Measurements from ENCODE around the gene PTGS1. TPM values are rescaled to one million over a fixed set of nuclear protein-coding genes. Genes with fewer than 3 reads are reported as not detected.
A peak's percentile ranks its signal among the peaks of the same experiment; 100 is the strongest.

The PTGS1 gene
- total RNA-seq, 1 donor, result 10.4 TPM

DNA sequence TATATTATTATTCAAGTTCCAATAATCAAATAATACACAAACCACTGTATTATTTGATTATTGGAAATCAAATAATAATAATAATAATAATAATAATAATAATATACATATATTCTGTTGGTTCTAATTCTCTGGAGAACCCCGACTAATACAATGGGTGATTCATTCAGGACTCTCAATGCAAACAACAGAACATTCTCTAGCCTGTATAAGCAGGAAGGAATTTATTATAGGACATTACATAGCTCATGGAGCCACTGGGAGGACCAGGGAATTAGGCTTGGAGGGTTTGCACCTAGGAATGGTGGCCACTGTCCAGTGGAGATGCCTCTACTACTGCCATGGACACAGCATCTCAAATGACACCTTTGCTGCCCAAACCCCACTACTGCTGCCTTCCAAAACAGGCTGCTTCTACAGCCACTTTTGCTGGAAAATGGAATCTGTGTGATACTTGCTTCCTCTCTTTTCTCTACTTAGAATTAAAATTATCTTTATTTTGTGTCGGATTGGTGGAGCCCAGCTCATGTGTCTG lies 25.9 kb downstream of the PTGS1 start:
- H3K4me3 ChIP-seq (ENCODE audit: low read depth, low read length), result no peak overlapping the region
- DNase-seq (ENCODE audit: low read depth), result no peak
- TF ChIP-seq, protein P1, sequence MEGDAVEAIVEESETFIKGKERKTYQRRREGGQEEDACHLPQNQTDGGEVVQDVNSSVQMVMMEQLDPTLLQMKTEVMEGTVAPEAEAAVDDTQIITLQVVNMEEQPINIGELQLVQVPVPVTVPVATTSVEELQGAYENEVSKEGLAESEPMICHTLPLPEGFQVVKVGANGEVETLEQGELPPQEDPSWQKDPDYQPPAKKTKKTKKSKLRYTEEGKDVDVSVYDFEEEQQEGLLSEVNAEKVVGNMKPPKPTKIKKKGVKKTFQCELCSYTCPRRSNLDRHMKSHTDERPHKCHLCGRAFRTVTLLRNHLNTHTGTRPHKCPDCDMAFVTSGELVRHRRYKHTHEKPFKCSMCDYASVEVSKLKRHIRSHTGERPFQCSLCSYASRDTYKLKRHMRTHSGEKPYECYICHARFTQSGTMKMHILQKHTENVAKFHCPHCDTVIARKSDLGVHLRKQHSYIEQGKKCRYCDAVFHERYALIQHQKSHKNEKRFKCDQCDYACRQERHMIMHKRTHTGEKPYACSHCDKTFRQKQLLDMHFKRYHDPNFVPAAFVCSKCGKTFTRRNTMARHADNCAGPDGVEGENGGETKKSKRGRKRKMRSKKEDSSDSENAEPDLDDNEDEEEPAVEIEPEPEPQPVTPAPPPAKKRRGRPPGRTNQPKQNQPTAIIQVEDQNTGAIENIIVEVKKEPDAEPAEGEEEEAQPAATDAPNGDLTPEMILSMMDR (IDR thresholded peaks at IDR 0.05; ENCODE audit: insufficient read depth, low read depth, low read length), result no peak

DNA sequence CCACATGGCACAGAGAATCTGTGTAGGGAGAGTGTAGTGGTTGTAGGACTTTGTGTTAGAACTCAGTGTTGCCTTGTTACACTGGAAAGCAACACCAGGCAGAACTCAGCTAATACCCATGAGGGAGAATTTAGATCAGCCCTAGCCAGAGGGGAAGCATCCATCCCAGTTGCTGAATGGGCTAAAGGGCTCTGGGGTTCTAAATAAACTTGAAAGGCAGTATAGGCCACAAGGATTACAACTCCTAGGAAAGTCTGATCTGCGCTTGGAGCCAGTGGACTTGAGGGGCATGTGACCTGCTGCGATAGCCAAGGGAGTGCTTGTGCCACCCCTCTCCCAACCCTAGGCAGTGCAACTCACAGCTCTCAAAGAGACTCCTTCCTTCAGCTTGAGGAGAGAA lies 26.9 kb downstream of the PTGS1 start:
- TF ChIP-seq, protein P1 (IDR thresholded peaks at IDR 0.05; ENCODE audit: insufficient read depth, low read depth, low read length), result no peak
- H3K4me3 ChIP-seq (ENCODE audit: low read depth, low read length), result no peak overlapping the region
- DNase-seq (ENCODE audit: low read depth), result no peak

DNA sequence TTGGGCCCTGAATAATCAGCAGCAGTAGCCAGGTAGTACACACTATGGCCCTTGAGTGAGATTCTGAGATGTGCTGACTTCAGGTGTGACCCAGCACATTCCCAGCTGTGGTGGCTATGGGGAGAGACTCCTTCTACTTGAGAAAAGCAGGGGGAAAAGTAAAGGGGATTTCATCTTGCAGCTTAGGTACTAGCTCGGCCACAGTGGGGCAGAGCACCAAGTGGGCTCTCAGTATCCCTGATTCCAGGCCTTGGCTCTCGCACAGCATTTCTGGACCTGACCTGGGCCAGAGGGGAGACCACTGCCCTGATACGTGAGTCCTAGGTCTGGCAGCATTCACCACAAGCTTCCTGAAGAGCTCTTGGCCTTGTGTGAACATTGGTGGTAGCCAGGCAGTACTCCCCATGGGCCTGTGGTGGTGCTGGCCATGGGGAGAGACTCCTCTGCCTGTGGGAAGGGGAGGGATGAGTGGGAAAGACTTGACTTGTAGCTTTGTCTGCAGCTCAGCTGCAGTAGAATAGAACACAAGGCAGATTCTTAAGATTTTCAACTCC lies 27.6 kb downstream of the PTGS1 start:
- TF ChIP-seq, protein P1 (IDR thresholded peaks at IDR 0.05; ENCODE audit: insufficient read depth, low read depth, low read length), result no peak
- DNase-seq (ENCODE audit: low read depth), result no peak
- no peak overlapping the region for H3K4me3 ChIP-seq (ENCODE audit: low read depth, low read length)

DNA sequence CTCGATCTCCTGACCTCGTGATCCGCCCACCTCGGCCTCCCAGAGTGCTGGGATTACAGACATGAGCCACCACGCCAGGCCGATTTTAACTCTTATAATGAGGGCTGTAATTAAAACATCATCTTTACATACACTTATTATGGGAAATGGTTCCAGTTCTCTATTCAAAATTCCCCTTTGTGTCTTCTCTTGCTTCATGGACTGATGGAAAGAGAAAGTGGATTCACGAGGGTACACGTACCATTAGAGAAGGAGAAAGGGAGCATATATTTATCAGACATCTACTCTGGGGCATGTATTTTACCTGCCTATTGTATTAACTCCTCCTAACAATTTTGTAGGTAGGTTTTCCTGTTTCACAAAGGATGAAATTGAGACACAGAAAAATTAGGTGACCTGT lies 31.1 kb downstream of the PTGS1 start:
- no peak for DNase-seq (ENCODE audit: low read depth)

DNA sequence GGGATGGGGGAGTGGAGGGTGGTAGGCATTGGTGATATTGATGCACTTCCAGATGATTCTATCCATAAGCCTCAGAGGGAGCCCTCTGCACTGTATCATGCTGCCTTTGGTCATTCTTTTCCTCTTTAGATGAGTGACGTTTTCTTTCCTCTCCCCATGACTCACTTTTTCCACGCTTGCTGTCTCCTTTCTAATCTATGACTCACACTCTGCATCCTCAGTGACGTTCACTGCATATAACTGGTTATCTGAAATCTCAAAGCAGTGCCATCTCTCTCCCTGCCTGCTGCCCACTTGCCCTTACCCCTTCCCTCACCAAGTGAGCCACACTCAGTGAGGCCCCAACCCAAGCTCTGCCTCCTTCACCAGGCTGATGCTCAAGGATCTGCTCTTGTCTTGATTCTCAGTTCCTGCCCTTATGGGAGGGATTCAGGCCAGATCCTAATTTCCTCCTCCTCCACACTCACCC lies 31.6 kb downstream of the PTGS1 start:
- H3K4me3 ChIP-seq (ENCODE audit: low read depth, low read length), result no peak overlapping the region
- peak; percentile 95 for DNase-seq (ENCODE audit: low read depth)
- TF ChIP-seq, protein P1 (IDR thresholded peaks at IDR 0.05; ENCODE audit: insufficient read depth, low read depth, low read length), result no peak

More for the DNA sequence above, 31.1 kb downstream of the PTGS1 start:
- TF ChIP-seq, protein P1 (IDR thresholded peaks at IDR 0.05; ENCODE audit: insufficient read depth, low read depth, low read length), result no peak
- H3K4me3 ChIP-seq (ENCODE audit: low read depth, low read length), result no peak overlapping the region

DNA sequence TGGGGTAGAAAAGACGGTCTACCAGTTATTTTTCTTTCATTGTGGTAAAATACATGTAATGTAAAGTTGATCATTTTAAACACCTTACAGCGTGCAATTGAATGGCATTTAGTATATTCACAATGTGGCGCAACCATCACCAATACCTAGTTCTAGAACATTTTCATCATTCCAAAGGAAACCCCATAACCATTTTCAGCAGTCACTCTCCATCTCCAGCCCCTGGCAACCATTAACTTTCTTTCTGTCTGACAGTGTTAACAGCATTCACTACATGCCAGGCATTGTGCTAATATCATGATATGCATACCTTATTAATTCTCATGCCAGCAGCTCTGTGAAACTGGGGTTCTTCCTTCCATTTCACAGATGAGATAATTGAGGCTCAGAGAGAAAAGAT lies 32.0 kb downstream of the PTGS1 start:
- H3K4me3 ChIP-seq (ENCODE audit: low read depth, low read length), result no peak overlapping the region
- no peak for DNase-seq (ENCODE audit: low read depth)
- TF ChIP-seq, protein P1 (IDR thresholded peaks at IDR 0.05; ENCODE audit: insufficient read depth, low read depth, low read length), result no peak
